OCI-LY7 (cell line): ENCODE measurements around the gene APCDD1. TPM values are rescaled to one million over a fixed set of nuclear protein-coding genes. Genes with fewer than 3 reads are reported as not detected.

Experiments used
- BruUV-seq: library from RNA; stranded (reverse); fragments of 400-500 nt; replicated peaks from 2 replicates; lab custom pipeline; 2021; lab: Mats Ljungman, UMichigan
- CTCF ChIA-PET: fragments of 300-600 bp; sonication (Branson Sonifier 250); formaldehyde crosslinking; loops from one replicate; lab custom pipeline; 2022; ENCODE audit warnings: antibody characterized with exemption; ENCODE audit not compliant: unreplicated experiment; lab: Charles Lee
- POLR2A ChIA-PET: fragments of 300-600 bp; sonication (Branson Sonifier 250); formaldehyde crosslinking; loops from one replicate; lab custom pipeline; 2022; ENCODE audit warnings: antibody characterized with exemption; lab: Charles Lee
- DNase-seq: peaks from one replicate; pipeline ENCODE4 v3.0.0-alpha.2; 2015; ENCODE audit warnings: low spot score
- H2AFZ ChIP-seq: fragments of 200-600 bp; sonication (generic), shearing (Covaris generic); 2 replicates; pipeline ENCODE4 v1.6.1; 2014; ENCODE audit warnings: mild to moderate bottlenecking, antibody characterized with exemption, low read length, moderate library complexity
- H3K27ac ChIP-seq: fragments of 200-600 bp; sonication (generic); 2 replicates; pipeline ENCODE4 v1.5.1; 2014; ENCODE audit warnings: mixed run types, low read depth, mild to moderate bottlenecking, moderate library complexity, low read length, inconsistent platforms; ENCODE audit not compliant: poor library complexity, severe bottlenecking
- H3K36me3 ChIP-seq: fragments of 200-600 bp; sonication (generic); 2 replicates; pipeline ENCODE4 v1.6.1; 2014; ENCODE audit warnings: mild to moderate bottlenecking, antibody characterized with exemption, low read length, moderate library complexity, mixed read lengths; ENCODE audit not compliant: insufficient read depth
- H3K4me1 ChIP-seq: fragments of 200-600 bp; sonication (generic); 2 replicates; pipeline ENCODE4 v1.5.1; 2014; ENCODE audit warnings: mild to moderate bottlenecking, low read length; ENCODE audit not compliant: insufficient read depth, poor library complexity, severe bottlenecking
- H3K4me2 ChIP-seq: fragments of 200-600 bp; sonication (generic); 2 replicates; pipeline ENCODE4 v1.6.1; 2014; ENCODE audit warnings: mild to moderate bottlenecking, low read length
- H3K4me3 ChIP-seq: fragments of 200-600 bp; sonication (generic); 2 replicates; pipeline ENCODE4 v1.5.1; 2014; ENCODE audit warnings: mild to moderate bottlenecking, low read depth, low read length; ENCODE audit not compliant: poor library complexity, severe bottlenecking
- H3K79me2 ChIP-seq: fragments of 200-600 bp; sonication (generic); 2 replicates; pipeline ENCODE4 v1.6.1; 2016; ENCODE audit warnings: low read depth, mild to moderate bottlenecking, low read length, moderate library complexity, mixed read lengths; ENCODE audit not compliant: insufficient read depth
- H3K9me2 ChIP-seq: fragments of 200-600 bp; sonication (generic); 2 replicates; pipeline ENCODE4 v1.6.1; 2016; ENCODE audit warnings: mild to moderate bottlenecking, low read length, mixed read lengths; ENCODE audit not compliant: insufficient read depth
- H3K9me3 ChIP-seq: fragments of 200-600 bp; sonication (generic); 2 replicates; pipeline ENCODE4 v1.6.1; 2014; ENCODE audit warnings: mild to moderate bottlenecking, mixed run types, low read length, mixed read lengths
- H4K20me1 ChIP-seq: fragments of 200-600 bp; sonication (generic); 2 replicates; pipeline ENCODE4 v1.6.1; 2014; ENCODE audit warnings: mild to moderate bottlenecking, antibody characterized with exemption, low read length, moderate library complexity, mixed read lengths; ENCODE audit not compliant: insufficient read depth
- CTCF ChIP-seq: fragments of 200-600 bp; sonication (generic); conservative IDR thresholded peaks from 2 replicates; pipeline ENCODE4 v1.5.1; 2014; ENCODE audit warnings: mild to moderate bottlenecking, antibody characterized with exemption, low read length, moderate library complexity, mixed read lengths
- EZH2phosphoT487 ChIP-seq: fragments of 200-600 bp; sonication (generic); IDR thresholded peaks from 2 replicates; pipeline ENCODE4 v1.6.1; 2018; ENCODE audit warnings: low read depth, borderline replicate concordance, mild to moderate bottlenecking, mixed run types, antibody characterized with exemption, low read length, moderate library complexity, mixed read lengths
- intact Hi-C: fragments of 100-400 bp; cut with micrococcal nuclease; formaldehyde crosslinking; loops from one replicate; pipeline ENCODE4 v1.10.0; 2022; ENCODE audit not compliant: unreplicated experiment
- total RNA-seq, 2 experiments: library from RNA; depleted of rRNA in 1 of 2; stranded (reverse); fragments of >200 nt in 1 of 2; shearing (Covaris generic) in 1 of 2; gene quantifications; 2 replicates each; pipeline ENCODE4 v1.2.3, GENCODE V29; 2014 to 2022

The APCDD1 gene
- total RNA-seq, 2 experiments from 2014 or later = not detected

- H3K4me3 ChIP-seq = no peak overlapping the region
- intact Hi-C loops = no loop called here
- TF ChIP-seq EZH2phosphoT487 (no peak), CTCF (no peak)
- H2AFZ ChIP-seq = no peak overlapping the region
- no peaks in the 10 kb centered on the region for H4K20me1 ChIP-seq
- H3K9me2 ChIP-seq = no peaks in the 10 kb centered on the region
- no peak overlapping the region for H3K27ac ChIP-seq
- H3K79me2 ChIP-seq = no peaks in the 10 kb centered on the region
- CTCF ChIA-PET = no interaction called here
- DNase-seq = no peak
- no peaks in the 10 kb centered on the region for H3K4me1 ChIP-seq
- H3K4me2 ChIP-seq = no peak overlapping the region
- no peaks in the 10 kb centered on the region for H3K9me3 ChIP-seq
- POLR2A ChIA-PET = no interaction called here
- H3K36me3 ChIP-seq = no peaks in the 10 kb centered on the region
- no TSS peak for BruUV-seq
These were observed 11.9 kb upstream of the APCDD1 start for GRCh38 chr18:10442551-10442971.

DNA sequence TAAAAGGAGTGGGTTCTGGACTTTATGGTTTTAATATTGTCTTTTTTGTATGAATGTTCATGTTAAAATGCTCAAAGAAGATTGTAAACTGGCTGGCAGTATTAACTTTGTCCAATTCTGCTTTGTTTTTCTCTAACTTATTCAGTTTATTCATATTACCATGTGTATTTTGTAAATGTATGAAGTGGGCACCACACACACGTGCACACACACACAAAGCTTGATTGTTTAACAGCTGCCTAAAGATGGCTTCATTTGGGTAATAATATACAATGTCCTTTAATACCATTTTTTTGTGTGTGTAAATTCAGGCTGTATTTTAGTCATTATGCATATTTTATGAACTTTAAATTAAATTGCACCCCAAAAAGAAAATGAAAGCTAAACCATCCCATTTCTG lies 11.4 kb upstream of the APCDD1 start:
- no peak overlapping the region for H2AFZ ChIP-seq
- H3K9me2 ChIP-seq = no peaks in the 10 kb centered on the region
- H3K9me3 ChIP-seq = no peaks in the 10 kb centered on the region
- no peak for DNase-seq
- no peaks in the 10 kb centered on the region for H3K4me1 ChIP-seq
- CTCF ChIA-PET = no interaction called here
- H3K27ac ChIP-seq = no peak overlapping the region
- no TSS peak for BruUV-seq
- POLR2A ChIA-PET = no interaction called here
- H3K79me2 ChIP-seq = no peaks in the 10 kb centered on the region
- no peak overlapping the region for H3K4me3 ChIP-seq
- H3K36me3 ChIP-seq = no peaks in the 10 kb centered on the region
- no peaks in the 10 kb centered on the region for H4K20me1 ChIP-seq
- no peak overlapping the region for H3K4me2 ChIP-seq
- TF ChIP-seq EZH2phosphoT487 (no peak), CTCF (no peak)
- intact Hi-C loops = no loop called here

- Histone ChIP-seq H3K79me2 (no peaks in the 10 kb centered on the region), H3K4me3 (no peak overlapping the region), H3K9me3 (no peaks in the 10 kb centered on the region), H4K20me1 (no peaks in the 10 kb centered on the region), H3K4me1 (no peaks in the 10 kb centered on the region), H3K9me2 (no peaks in the 10 kb centered on the region), H2AFZ (no peak overlapping the region), H3K36me3 (no peaks in the 10 kb centered on the region), H3K27ac (no peak overlapping the region), H3K4me2 (no peak overlapping the region)
- no TSS peak for BruUV-seq
- DNase-seq = no peak
- CTCF ChIA-PET = no interaction called here
- TF ChIP-seq CTCF = no peak
- TF ChIP-seq EZH2phosphoT487 = no peak
- intact Hi-C loops = no loop called here
- POLR2A ChIA-PET = interaction anchor here (0.6 kb wide), 1 partner anchor 791 kb away, joined by 4 read pairs; no protein-coding TSS in a partner anchor
These were observed 10.0 kb upstream of the APCDD1 start for GRCh38 chr18:10444314-10445006.
